Measurements from ENCODE around the gene FAM174B. TPM values are rescaled to one million over a fixed set of nuclear protein-coding genes. Genes with fewer than 3 reads are reported as not detected.

Gene FAM174B
- total RNA-seq, 1 donor from 2014 or later = 33.2 TPM

GRCh38 chr15:92631721-92632120 lies 23.9 kb downstream of the FAM174B start:
- Mint-ChIP-seq H3K9me3 (no peaks in the 10 kb centered on the region), H3K27ac (no peak overlapping the region), H3K36me3 (peaks cover 15% of the 10 kb centered on the region), H3K4me1 (ENCODE audit: unreplicated experiment) (peaks cover 8% of the 10 kb centered on the region), H3K4me3 (no peak overlapping the region), H3K27me3 (no peaks in the 10 kb centered on the region)
- DNase-seq (ENCODE audit: extremely low spot score, unreplicated experiment) = no peak
- peak; percentile 40 for TF ChIP-seq CTCF (conservative IDR thresholded peaks at IDR 0.05)

GRCh38 chr15:92629975-92630626 lies 25.5 kb downstream of the FAM174B start:
- Mint-ChIP-seq H3K9me3 (no peaks in the 10 kb centered on the region), H3K27ac (no peak overlapping the region), H3K4me3 (no peak overlapping the region), H3K27me3 (no peaks in the 10 kb centered on the region), H3K4me1 (ENCODE audit: unreplicated experiment) (peaks cover 10% of the 10 kb centered on the region), H3K36me3 (peaks cover 19% of the 10 kb centered on the region)
- no peak for DNase-seq (ENCODE audit: extremely low spot score, unreplicated experiment)
- no peak for TF ChIP-seq CTCF (conservative IDR thresholded peaks at IDR 0.05)

- no peak for TF ChIP-seq CTCF (conservative IDR thresholded peaks at IDR 0.05)
- Mint-ChIP-seq H3K4me3 (no peak overlapping the region), H3K27ac (no peak overlapping the region), H3K36me3 (peaks cover 19% of the 10 kb centered on the region), H3K9me3 (no peaks in the 10 kb centered on the region), H3K27me3 (no peaks in the 10 kb centered on the region), H3K4me1 (ENCODE audit: unreplicated experiment) (peaks cover 13% of the 10 kb centered on the region)
- DNase-seq (ENCODE audit: extremely low spot score, unreplicated experiment) = no peak
These were observed 26.1 kb downstream of the FAM174B start for GRCh38 chr15:92629276-92629974.

GRCh38 chr15:92627014-92627413 lies 28.6 kb downstream of the FAM174B start:
- Mint-ChIP-seq H3K4me1 (ENCODE audit: unreplicated experiment) (peaks cover 27% of the 10 kb centered on the region), H3K27me3 (no peaks in the 10 kb centered on the region), H3K36me3 (peaks cover 19% of the 10 kb centered on the region), H3K27ac (no peak overlapping the region), H3K4me3 (no peak overlapping the region), H3K9me3 (no peaks in the 10 kb centered on the region)
- TF ChIP-seq CTCF (conservative IDR thresholded peaks at IDR 0.05) = no peak
- no peak for DNase-seq (ENCODE audit: extremely low spot score, unreplicated experiment)

- TF ChIP-seq CTCF (conservative IDR thresholded peaks at IDR 0.05) = no peak
- Mint-ChIP-seq H3K4me3 (peak overlapping the region; percentile 47), H3K9me3 (no peaks in the 10 kb centered on the region), H3K4me1 (ENCODE audit: unreplicated experiment) (peaks cover 27% of the 10 kb centered on the region), H3K36me3 (peaks cover 19% of the 10 kb centered on the region), H3K27ac (peak overlapping the region; percentile 62), H3K27me3 (no peaks in the 10 kb centered on the region)
- no peak for DNase-seq (ENCODE audit: extremely low spot score, unreplicated experiment)
These were observed 30.2 kb downstream of the FAM174B start for GRCh38 chr15:92625251-92625980.

Measured in type B pancreatic cell (in vitro differentiated cells).